IPS DF 4.7 (cell line): ENCODE measurements around the gene RAB3B.
"Not testable (repeated sequence)": the region's sequence is repeated elsewhere in the genome, so short reads cannot be mapped to it uniquely, and the experiment has no call there.

Source experiments
- DNase-seq: peaks from one replicate; pipeline ENCODE4 v3.0.0-alpha.2; 2013; ENCODE audit warnings: low spot score; ENCODE audit errors: extremely low read depth

RAB3B gene

DNA sequence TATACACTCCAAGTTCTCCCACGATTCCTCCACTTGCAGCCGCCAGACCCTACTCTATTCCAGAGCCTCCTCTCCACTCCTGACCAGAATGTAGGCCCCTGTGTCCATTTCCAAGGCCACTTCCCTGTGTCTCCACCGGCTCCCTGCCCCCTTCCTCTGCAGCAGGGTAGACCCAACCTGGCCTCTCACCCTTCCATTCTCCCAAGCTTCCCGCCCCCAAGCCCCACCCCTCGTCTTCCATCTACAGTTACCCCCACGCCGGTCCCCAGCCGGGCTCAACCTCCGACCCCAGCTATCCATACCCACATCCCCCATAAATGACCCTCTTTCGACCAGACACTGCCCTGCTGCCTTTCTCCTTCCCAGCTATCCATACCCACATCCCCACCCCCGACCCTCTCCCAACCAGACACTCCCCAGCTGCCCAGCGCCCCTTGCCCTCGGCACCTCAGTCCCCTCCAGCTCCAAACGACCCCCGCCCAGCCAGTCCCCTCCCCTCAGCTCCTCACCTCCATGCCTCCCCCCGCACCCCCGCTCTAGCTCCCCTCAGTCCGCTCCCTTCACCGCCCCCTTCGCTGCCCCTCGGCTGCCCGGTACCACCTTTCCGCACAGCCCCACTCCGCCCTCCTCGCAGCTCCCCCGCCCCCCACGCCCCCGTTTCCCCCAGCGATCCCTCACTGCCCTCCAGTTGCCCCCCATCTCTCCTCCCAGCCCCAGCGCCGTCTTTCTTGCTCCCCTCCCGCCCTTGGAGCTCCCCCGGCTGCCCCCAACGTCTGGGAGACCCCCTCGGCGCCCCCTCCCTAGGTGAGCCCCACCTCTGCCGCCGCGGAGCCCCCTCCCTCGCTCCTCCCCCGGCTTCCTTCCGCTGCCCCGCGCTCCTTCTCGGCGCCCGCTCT, 670 bp downstream of the RAB3B start:
- no peak for DNase-seq

DNA sequence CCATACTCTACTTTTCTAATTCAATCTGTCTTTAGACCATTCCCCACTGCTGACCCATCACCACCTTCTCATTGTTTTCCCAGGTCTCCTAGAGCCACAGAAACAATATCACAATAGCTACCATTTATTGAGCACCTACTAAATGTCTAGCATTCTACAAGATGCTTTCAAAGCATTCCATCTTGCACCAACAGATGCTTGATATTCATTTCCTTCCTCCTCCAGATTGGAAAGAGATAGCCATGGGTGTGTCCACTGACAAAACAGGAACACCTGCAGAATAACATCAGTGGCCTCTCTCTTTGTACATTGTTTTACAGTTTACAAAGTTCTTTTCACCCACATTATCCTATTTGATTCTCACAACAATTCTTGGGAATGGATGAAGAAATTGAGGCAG, 2.2 kb downstream of the RAB3B start:
- no peak for DNase-seq

DNA sequence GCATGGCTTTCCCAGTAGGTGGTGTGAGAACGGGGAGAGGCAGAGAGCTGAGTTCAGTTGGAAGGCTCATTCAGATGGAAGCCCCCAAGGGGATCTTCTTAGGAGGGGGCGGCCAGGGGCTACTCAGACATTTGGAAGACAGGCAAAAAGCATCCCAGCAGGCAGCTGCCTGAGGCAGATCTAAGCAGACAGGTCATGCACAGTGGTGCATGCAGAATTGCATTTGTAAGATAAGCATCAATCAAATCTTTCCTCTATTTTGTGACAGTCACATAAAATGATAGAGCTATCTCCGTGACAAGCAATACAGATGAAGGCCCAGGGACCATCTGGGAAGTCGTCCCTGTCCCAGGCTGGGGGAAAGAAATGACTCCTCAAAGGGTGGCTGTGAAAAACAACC, 3.8 kb downstream of the RAB3B start:
- no peak for DNase-seq

DNA sequence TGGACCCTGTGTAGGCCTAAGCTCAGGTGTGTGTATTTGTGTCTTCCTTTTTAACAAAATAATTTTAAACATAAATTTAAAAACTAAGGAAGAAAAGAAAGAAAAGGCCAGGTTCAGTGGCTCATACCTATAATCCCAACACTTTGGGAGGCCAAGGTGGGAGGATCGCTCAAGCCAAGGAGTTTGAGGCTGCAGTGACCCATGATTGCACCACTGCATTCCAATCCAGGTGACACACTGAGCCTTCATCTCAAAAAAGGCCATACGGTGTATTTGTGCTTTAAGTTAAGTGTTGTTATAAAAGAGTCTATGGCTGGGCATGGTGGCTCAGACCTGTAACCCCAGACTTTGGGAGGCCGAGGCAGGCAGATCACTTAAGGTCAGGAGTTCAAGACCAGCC, 8.3 kb downstream of the RAB3B start:
- no peak for DNase-seq

DNA sequence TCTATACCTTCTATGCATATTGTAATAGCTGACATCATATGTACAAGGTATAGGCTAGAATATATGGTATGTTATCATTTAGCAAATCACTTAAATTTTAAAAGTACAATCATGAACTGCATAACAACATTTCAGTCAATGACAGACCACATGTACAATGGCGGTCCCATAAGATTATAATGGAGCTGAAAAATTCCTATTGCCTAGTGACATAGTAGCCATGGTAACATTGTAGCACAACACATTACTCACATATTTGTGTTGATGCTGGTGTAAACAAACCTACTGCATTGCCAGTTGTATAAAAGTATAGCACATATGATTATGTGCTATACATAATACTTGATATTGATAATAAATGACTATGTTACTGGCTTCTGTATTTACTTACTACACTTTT, 8.9 kb downstream of the RAB3B start:
- no peak for DNase-seq

DNA sequence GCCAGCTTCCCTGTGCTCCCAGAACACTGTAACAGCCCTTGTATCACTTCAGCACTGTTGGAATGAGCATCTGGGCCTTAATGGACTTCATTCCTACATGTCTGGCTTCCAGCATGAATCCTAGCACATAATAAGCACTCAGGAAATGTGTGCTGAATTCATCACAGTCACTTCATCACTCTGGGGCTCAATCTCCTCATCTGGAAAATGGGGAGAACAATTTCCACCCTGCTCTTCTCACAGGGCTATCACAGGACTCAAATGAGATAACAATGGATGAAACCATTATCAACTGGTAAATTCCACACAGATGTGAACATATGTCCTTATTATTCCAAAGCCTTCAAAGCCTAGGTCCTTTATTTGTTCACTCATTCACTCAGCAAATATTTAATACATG, 12.4 kb downstream of the RAB3B start:
- no peak for DNase-seq

DNA sequence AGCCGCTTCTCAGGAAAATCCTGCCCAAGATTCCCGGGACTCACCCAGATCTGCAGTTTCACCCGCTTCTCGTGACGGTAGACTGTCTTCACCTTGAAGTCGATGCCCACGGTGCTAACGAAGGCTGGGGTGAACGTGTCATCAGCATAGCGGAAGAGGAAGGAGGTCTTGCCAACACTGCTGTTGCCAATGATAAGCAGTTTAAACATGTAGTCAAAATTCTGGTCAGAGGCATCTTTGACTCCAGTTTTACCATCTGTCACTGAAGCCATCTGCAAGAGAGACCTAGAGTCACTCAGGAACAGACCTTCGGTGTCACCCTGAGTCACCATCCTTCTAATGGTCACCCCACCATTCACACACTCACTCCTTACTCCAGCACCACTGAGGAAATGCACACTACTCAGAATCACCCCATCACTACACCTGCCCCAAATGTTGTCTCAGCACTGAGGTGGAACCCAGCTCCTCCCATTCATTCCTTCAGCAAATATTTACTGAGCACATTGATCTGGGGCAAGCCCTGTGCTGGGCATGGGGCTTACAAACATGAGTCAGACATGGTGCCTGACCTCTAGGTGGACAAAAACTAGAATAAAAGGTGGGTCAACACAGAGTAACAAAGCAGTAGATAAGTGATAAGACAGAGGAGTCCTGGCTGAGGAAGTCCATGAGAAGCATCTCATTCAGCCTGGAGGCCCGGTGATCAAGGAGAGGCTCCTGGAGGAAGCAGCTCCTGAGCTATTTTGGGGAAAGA, 13.5 kb downstream of the RAB3B start:
- no peak for DNase-seq

DNA sequence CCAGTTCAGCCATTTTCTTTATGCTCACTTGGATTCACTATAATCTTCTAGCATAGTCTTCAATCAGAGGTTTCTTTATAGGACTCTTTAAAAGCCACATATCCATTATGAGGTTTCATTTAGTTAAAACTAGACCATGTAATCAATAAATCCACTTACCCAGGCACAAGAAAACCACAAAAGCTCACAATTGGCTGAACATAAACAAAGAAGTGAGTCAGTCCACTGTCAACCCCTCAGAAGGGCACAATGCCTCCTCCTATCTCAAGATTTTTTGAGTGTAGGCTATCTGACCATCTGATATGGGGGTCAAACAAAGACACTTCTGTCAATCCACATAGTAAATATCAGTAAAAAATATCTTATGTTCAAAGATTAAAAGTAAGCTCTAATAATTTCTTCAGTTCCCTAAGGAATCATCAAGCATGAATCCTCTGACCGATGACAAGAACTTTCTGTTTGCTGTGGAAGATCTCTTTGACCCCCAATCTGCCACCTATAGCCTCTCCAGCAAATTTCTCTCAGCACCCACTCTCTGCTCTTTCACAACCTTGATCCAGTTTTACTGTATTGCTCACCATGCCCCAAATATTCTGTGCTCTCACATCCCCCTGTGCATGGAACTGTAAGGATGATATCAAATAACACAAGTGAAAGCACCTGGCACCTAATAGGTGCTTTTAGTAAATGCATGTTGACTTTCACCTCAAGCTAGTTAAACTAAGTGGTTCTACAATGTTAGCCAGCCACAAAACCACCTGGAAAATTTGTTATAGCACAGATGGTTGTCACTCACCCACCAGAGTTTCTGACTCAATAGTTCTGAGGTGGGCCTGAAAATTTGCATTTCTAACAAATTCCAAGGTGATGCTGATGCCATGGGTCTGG, 16.7 kb downstream of the RAB3B start:
- DNase-seq, result no peak

DNA sequence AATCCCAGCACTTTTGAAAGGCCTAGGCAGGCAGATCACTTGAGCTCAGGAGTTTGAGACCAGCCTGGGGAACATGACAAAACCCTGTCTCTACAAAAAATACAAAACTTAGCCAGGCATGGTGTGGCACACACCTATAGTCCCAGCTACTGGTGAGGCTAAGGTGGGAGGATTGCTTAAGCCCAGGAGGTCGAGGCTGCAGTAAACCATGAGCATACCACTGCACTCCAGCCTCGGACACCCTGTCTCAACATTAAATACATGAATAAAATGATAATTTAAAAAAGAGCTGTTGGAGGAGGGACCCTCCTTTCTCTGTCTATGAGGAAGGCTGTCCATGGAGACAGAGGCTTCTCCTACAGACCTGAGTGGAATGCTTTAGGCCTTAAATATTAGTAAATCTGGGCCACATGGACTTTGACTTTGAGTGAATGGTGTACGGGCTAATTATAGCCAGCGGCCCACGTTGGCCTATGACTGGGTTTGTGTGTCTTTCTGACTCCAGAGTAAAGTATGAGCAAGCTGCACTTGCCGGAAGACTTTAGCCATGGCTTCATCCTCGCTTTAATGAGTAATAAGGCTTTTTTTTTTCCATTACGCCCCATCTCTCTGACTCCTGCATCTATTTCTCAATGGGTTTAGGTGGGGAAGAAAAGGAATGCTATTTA, 21.3 kb downstream of the RAB3B start:
- DNase-seq, result no peak

DNA sequence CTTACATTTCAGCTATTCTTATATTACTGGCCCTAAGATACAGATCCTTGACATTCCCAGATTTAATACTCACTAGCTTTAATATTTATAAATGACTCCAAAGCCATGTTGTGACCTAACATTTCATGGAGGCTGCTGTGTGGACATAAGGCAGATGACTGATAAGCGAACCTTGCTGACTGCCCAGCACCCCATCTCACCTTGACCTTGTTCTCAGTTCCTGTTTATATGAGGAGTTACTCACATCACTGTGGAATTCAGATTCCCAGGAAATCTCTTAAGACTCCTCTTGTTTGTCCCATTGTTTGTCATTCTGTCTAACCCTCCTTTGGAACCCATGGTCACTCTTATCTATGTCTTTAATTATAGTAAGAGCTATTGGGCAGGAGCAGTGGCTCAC, 21.9 kb downstream of the RAB3B start:
- no peak for DNase-seq

DNA sequence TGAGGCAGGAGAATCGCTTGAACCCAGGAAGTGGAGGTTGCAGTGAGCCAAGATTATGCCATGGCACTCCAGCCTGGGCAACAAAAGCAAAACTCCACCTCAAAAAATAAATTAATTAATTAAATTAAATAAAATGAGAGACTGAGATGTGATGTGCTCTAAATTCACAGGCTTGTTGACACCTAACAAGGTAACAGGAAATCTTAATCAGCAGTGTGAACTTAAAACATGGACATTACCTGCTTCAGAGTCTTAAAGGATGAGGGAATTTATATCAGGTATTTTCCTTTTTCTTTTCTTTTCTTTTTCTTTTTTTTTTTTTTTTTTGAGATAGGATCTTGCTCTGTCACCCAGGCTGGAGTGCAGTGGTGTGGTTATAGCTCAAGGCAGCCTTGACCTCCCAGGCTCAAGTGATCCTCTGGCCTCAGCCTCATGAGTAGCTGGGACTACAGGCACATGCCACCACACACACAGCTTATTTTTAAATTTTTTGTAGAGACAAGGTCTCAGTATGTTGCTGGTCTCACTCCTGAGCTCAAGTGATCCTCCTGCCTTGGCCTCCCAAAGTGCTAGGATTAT, 23.2 kb downstream of the RAB3B start:
- not testable (repeated sequence) for DNase-seq

DNA sequence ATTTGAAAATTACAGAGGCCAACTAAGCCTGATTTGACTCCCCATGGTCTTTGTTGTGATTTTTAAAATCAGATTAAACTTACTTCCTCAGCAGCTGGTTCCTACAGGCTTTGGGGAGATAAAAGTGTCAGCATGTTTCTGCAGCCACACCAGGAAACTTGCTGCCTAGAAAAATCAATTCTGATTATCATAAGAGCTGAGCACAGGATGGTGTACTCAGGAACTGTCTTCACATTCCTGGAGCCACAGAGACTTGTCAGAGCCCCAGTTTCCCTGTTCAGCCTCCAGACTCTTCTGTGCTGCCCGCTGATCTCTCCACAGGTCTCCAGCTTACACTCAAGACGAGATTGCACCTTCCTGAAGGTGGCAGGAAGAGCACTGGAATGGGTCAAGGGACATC, 23.9 kb downstream of the RAB3B start:
- no peak for DNase-seq

DNA sequence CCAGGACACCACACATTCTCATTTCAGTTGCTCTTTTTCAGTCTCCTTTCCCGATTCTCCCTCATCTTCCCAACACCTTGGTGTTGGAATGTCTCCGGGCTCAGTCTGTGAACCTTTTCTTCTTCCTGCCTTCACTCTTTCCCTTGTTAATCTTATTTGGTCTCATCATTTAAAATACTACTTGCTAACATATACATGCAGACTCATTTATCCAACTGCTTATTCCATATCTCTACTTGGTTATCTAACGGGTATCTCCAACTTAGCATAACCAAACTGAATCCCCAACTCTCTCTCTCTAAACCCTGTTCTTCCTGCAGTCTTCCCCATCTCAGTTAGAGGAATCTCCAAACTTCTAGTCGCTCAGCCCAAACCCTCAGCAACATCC, 26.2 kb downstream of the RAB3B start:
- DNase-seq, result no peak

DNA sequence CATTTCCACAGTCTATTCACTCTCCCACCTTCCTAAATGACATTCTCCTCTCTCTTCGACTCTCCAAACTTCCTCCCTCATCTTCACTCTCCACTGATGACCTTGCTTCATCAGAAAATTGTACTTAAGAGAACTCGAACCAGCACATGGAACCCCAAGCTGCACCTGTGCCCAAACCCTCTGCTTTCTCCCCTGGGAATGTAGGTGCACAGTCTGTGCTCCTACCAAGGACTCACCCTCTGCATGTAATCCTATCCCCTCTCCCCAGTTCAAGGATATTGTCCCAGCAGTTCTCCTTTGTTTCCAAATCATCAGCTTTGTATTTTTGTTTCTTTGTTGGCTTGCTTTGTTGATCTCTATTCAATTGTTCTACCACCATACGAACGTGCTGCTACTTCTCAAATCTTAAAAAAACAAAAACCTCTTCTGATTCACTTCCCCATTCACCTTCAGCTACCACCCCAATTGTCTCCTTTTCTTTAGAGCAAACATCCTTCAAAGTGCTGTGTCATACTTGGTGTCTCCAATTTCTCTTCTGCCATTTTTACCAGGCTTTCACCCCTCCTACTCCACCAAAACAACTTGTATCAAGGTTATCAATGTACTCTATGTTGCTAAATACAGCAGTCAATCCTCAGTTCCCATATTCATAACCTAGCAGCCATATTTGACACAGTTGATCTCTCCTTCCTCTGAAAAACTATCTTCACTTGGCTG, 26.8 kb downstream of the RAB3B start:
- no peak for DNase-seq

DNA sequence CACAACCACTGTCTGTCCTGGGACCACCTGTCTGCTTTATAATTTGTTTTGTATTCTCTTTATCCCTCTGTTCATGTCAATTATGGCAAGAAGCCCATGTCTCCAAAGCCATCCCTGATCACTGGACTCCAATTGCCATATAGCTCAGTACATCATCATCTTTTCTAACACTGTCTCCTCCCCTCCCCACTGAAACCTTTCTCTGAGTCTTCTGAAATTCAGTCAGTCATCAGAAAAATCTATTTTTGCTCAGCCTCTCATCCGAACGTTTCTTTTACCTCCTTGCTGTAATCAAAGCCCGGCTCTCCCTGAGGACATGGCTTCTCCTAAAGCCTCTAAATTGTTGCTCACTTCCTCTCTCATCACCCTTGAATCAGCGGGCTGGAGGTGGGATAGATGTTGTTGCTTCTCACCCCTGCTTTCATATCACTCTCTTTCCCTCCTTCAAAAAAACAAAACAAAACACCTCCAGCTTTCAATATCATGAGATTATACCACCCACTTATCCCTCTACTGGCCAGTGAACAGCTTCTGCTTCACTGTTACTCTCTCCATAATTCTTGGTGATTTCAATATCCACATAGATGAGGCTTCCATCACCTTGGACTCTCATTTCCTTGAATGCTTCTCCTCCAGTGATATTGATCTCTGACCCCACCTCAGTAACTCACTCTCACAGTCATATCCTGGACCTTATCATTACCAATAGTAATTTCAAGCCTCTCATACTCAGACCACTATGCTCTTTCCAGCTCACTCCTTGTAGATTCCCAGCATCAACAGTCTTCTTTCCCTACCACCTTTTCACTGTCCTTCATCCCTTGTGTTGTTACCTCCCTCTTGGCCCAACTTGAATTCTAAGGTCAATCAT, 27.8 kb downstream of the RAB3B start:
- DNase-seq, result no peak

DNA sequence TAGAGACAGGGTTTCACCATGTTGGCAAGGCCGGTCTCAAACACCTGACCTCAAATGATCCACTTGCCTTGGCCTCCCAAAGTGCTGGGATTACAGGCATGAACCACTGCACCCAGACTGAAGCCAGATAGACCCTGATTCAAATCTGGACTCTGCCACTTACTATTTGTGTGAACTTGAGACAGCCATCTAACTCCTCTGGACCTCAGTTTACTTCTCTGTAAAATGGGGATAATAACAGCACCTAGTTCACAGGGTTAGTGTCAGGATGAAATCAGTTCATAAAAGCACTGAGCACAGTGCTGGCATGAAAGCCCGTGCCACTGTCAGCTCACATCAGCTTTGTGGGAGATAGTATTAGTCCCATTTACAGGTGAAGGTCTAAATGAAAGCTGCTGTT, 28.5 kb downstream of the RAB3B start:
- no peak for DNase-seq

DNA sequence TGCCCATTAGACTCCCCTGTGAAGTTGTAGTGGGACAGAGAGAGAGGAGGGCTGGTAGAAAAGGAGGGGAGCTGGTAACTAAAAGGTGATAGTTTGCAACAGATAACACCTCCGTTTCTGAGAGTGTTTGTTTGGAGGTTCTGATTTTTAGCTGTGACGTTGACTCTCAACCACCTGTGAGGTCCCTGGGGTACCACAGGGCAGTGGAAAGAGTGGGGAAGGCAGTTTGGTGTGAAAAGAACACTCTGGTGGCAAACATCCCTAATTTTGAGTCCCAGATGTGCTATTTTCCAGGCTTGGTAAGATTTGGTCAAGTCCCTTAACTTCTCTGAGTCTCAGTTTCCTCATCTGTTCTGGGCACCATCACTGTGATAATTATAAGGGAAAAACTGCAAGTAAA, 29.3 kb downstream of the RAB3B start:
- DNase-seq, result no peak

DNA sequence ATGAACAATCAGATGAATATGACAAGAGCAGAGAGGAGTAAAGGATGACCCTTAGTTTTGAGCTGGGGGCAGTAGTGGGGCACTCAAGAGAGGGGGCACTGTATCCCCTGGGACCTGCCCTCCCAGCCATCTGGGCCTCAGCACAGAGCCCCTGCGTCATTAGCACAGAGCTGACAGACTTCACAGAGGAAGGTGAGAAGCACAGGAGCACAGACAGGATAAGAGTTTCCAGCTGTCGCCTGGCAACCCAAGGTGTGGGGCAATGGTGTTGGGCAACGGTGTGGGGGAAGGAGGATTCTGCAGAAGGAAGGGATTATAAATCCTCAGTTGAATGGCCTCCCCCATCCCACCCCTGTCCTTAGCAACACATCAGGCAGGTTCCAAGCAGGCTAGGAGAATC, 30.2 kb downstream of the RAB3B start:
- DNase-seq, result no peak

DNA sequence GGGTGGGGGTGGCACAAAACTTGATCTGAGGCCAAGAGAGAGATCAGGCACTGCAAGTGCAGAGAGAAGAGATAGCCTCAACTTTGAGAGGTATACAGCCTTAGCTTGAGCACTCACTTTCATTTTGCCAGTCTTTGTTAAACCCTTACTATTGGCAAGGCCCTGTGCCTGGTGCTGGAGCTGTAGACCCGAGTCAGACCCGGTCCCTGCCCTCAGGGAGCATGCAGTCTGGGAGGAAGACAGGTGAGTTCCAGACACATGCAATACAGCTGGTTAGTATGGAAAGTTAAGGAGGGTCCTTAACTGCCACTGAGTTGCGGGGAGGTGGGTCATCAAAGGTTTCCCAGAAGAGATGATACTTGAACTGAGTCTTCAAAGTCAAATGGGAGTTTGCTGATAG, 31.7 kb downstream of the RAB3B start:
- no peak for DNase-seq
